ENCODE measurements around the gene HOXD4.
A peak's percentile ranks its signal among the peaks of the same experiment; 100 is the strongest.

The HOXD4 gene

GRCh38 chr2:176151442-176152287 lies at the start of gene HOXD4:
Gene HOXD4, plus strand, starts transcription at chr2:176151550. Its CDS starts 84 bp downstream, at chr2:176151634.
- Mint-ChIP-seq H3K36me3 (ENCODE audit: low read depth) (peaks cover 82% of the 10 kb centered on the region), H3K27me3 (ENCODE audit: low read depth, poor library complexity) (no peaks in the 10 kb centered on the region), H3K4me1 (peaks cover 70% of the 10 kb centered on the region), H3K9me3 (no peaks in the 10 kb centered on the region), H3K27ac (peak within 1 kb of the TSS; percentile 99), H3K4me3 (peak within 1 kb of the TSS; percentile 100)
- TF ChIP-seq, protein P1, sequence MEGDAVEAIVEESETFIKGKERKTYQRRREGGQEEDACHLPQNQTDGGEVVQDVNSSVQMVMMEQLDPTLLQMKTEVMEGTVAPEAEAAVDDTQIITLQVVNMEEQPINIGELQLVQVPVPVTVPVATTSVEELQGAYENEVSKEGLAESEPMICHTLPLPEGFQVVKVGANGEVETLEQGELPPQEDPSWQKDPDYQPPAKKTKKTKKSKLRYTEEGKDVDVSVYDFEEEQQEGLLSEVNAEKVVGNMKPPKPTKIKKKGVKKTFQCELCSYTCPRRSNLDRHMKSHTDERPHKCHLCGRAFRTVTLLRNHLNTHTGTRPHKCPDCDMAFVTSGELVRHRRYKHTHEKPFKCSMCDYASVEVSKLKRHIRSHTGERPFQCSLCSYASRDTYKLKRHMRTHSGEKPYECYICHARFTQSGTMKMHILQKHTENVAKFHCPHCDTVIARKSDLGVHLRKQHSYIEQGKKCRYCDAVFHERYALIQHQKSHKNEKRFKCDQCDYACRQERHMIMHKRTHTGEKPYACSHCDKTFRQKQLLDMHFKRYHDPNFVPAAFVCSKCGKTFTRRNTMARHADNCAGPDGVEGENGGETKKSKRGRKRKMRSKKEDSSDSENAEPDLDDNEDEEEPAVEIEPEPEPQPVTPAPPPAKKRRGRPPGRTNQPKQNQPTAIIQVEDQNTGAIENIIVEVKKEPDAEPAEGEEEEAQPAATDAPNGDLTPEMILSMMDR (IDR thresholded peaks at IDR 0.05) = no peak
- DNase-seq = no peak

DNA sequence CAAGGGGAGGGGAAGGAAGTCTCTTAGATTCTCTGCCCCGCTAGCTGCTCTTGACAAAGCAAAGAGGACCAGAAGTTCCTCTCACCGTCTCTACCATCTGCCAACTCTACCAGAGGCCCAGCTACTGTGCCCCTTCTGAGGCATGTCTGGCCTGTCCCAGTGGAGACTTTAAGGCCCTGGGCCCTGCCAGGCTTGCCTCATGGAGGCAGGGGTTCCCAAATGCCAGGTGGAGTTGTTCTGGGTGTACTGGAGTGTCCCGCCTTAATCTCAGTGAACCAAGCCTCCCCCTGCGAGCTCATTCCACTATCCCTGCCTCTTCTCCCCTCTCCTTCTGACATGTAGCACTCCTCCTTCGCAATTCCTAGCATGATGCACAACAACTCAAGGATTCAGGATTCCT lies 49.5 kb upstream of the HOXD4 start:
- H3K4me3 Mint-ChIP-seq = no peak overlapping the region
- H3K4me1 Mint-ChIP-seq = peaks cover 66% of the 10 kb centered on the region
- H3K27me3 Mint-ChIP-seq (ENCODE audit: low read depth, poor library complexity) = peaks cover 97% of the 10 kb centered on the region
- no peaks in the 10 kb centered on the region for H3K36me3 Mint-ChIP-seq (ENCODE audit: low read depth)
- H3K27ac Mint-ChIP-seq = no peak overlapping the region
- no peak for DNase-seq
- TF ChIP-seq, protein P1 (IDR thresholded peaks at IDR 0.05) = no peak
- no peaks in the 10 kb centered on the region for H3K9me3 Mint-ChIP-seq

DNA sequence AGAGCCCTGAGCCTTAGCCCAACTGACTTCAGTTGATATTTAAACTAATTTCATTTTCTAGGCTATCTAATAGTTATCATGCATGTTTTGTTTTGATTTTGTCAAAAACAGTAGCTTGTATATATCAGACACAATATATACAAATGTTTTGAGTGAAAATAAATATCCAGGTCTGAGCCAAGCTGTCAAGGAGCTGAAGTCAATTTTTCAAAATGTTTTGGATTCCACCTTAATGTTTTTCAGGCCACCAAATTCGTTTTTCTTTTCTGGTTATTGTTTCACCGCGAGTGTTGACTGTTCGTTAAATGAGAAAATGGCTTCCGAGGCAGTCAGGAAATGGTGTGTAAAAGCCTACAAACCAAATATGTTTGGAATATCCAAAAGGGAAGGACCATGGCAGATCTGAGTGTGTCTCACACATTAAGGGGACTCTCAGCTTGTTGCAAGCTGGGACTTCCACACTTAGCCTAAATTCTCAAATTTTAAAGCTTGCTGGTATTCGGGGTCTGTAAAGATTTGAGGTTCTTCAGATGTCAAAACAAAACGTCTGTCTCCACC lies 49.0 kb upstream of the HOXD4 start:
- no peak for DNase-seq
- no peaks in the 10 kb centered on the region for H3K9me3 Mint-ChIP-seq
- peaks cover 97% of the 10 kb centered on the region for H3K27me3 Mint-ChIP-seq (ENCODE audit: low read depth, poor library complexity)
- H3K4me3 Mint-ChIP-seq = no peak overlapping the region
- TF ChIP-seq, protein P1 (IDR thresholded peaks at IDR 0.05) = no peak
- H3K27ac Mint-ChIP-seq = no peak overlapping the region
- no peaks in the 10 kb centered on the region for H3K36me3 Mint-ChIP-seq (ENCODE audit: low read depth)
- H3K4me1 Mint-ChIP-seq = peaks cover 62% of the 10 kb centered on the region

GRCh38 chr2:176103194-176103593 lies 48.2 kb upstream of the HOXD4 start:
- H3K36me3 Mint-ChIP-seq (ENCODE audit: low read depth) = no peaks in the 10 kb centered on the region
- peak overlapping the region; percentile 84 for H3K4me3 Mint-ChIP-seq
- H3K9me3 Mint-ChIP-seq = no peaks in the 10 kb centered on the region
- no peak overlapping the region for H3K27ac Mint-ChIP-seq
- H3K27me3 Mint-ChIP-seq (ENCODE audit: low read depth, poor library complexity) = peaks cover 90% of the 10 kb centered on the region
- TF ChIP-seq, protein P1 (IDR thresholded peaks at IDR 0.05) = no peak
- DNase-seq = no peak
- H3K4me1 Mint-ChIP-seq = peaks cover 55% of the 10 kb centered on the region

- Mint-ChIP-seq H3K27ac (no peak overlapping the region), H3K4me1 (peaks cover 53% of the 10 kb centered on the region), H3K9me3 (no peaks in the 10 kb centered on the region), H3K4me3 (peak overlapping the region; percentile 84), H3K36me3 (ENCODE audit: low read depth) (no peaks in the 10 kb centered on the region), H3K27me3 (ENCODE audit: low read depth, poor library complexity) (peaks cover 90% of the 10 kb centered on the region)
- TF ChIP-seq, protein P1 (IDR thresholded peaks at IDR 0.05) = no peak
- DNase-seq = no peak
These were observed 47.5 kb upstream of the HOXD4 start for GRCh38 chr2:176103742-176104315.
